HG03103 (cell line): ENCODE results near the gene PLCL1.

ENCODE experiments used
- ATAC-seq: cut with Tn5 transposase; IDR thresholded peaks from one replicate; pipeline ENCODE4 v1.9.1; 2021; ENCODE audit warnings: low read depth; ENCODE audit not compliant: unreplicated experiment

The PLCL1 gene

GRCh38 chr2:197804049-197804757 lies at the start of gene PLCL1:
Gene PLCL1 (plus strand): TSS chr2:197804593.
- ATAC-seq, result peak; percentile 100

GRCh38 chr2:197759013-197759412 lies 45.4 kb upstream of the PLCL1 start:
- no peak for ATAC-seq

- ATAC-seq, result no peak
These were observed 44.6 kb upstream of the PLCL1 start for GRCh38 chr2:197759625-197760292.

- ATAC-seq, result no peak
These were observed 44.1 kb upstream of the PLCL1 start for GRCh38 chr2:197760293-197760657.

GRCh38 chr2:197777823-197778407 lies 26.5 kb upstream of the PLCL1 start:
- no peak for ATAC-seq

GRCh38 chr2:197779261-197779660 lies 25.1 kb upstream of the PLCL1 start:
- no peak for ATAC-seq

GRCh38 chr2:197782126-197782525 lies 22.3 kb upstream of the PLCL1 start:
- ATAC-seq, result no peak

GRCh38 chr2:197784956-197785941 lies 19.1 kb upstream of the PLCL1 start, which contains the start of gene BOLL:
Gene BOLL (minus strand): TSS chr2:197785319. CDS start chr2:197781850, 3,469 bp downstream.
- no peak for ATAC-seq

GRCh38 chr2:197786010-197786877 lies 18.1 kb upstream of the PLCL1 start:
- no peak for ATAC-seq

- ATAC-seq, result no peak
These were observed 10.9 kb upstream of the PLCL1 start for GRCh38 chr2:197793456-197793855.

- no peak for ATAC-seq
These were observed 9.1 kb upstream of the PLCL1 start for GRCh38 chr2:197795277-197795676.

- ATAC-seq, result no peak
These were observed 6.2 kb upstream of the PLCL1 start for GRCh38 chr2:197798187-197798586.

- ATAC-seq, result no peak
These were observed 5.3 kb upstream of the PLCL1 start for GRCh38 chr2:197799068-197799467.

- ATAC-seq, result no peak
These were observed 4.3 kb upstream of the PLCL1 start for GRCh38 chr2:197800091-197800490.

GRCh38 chr2:197801033-197801432 lies 3.4 kb upstream of the PLCL1 start:
- no peak for ATAC-seq

- ATAC-seq, result no peak
These were observed 1.4 kb upstream of the PLCL1 start for GRCh38 chr2:197803033-197803444.

- ATAC-seq, result peak; percentile 26
These were observed 643 bp downstream of the PLCL1 start for GRCh38 chr2:197804758-197805714.
